ENCODE measurements around the gene SDC4.

DNA sequence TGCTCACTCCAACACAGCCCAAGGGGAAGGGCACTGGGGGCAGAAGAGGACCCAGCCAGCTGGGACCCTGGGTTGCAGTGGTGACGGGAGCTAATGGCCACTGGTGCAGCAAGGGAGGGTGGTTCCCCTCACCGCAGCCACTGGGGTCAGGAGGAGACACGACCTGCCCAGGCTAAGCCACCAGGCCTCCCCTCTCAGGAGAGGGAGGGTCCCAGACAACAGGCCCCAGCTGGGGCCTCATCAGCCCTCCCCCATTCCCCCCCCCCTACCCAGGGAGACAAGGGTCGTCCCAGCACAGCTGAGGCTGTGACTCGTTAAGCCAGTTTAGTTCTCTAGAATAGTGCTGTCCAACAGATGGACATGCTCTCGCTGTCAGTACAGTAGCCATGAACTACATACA lies 22.9 kb downstream of the SDC4 start:
- TF ChIP-seq, protein P1, sequence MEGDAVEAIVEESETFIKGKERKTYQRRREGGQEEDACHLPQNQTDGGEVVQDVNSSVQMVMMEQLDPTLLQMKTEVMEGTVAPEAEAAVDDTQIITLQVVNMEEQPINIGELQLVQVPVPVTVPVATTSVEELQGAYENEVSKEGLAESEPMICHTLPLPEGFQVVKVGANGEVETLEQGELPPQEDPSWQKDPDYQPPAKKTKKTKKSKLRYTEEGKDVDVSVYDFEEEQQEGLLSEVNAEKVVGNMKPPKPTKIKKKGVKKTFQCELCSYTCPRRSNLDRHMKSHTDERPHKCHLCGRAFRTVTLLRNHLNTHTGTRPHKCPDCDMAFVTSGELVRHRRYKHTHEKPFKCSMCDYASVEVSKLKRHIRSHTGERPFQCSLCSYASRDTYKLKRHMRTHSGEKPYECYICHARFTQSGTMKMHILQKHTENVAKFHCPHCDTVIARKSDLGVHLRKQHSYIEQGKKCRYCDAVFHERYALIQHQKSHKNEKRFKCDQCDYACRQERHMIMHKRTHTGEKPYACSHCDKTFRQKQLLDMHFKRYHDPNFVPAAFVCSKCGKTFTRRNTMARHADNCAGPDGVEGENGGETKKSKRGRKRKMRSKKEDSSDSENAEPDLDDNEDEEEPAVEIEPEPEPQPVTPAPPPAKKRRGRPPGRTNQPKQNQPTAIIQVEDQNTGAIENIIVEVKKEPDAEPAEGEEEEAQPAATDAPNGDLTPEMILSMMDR (IDR thresholded peaks at IDR 0.05 in 2 of 3, conservative IDR thresholded peaks at IDR 0.05 in 1 of 3; ENCODE audit: insufficient read depth in 2 of 3, low read depth in 1 of 3, low read length in 3 of 3): no peak
- no peak for TF ChIP-seq POLR2A (conservative IDR thresholded peaks at IDR 0.05)
- TF ChIP-seq ZBTB1 (CRISPR knock-in tag; IDR thresholded peaks at IDR 0.05; ENCODE audit: borderline replicate concordance, low read depth): no peak
- TF ChIP-seq, protein P2, sequence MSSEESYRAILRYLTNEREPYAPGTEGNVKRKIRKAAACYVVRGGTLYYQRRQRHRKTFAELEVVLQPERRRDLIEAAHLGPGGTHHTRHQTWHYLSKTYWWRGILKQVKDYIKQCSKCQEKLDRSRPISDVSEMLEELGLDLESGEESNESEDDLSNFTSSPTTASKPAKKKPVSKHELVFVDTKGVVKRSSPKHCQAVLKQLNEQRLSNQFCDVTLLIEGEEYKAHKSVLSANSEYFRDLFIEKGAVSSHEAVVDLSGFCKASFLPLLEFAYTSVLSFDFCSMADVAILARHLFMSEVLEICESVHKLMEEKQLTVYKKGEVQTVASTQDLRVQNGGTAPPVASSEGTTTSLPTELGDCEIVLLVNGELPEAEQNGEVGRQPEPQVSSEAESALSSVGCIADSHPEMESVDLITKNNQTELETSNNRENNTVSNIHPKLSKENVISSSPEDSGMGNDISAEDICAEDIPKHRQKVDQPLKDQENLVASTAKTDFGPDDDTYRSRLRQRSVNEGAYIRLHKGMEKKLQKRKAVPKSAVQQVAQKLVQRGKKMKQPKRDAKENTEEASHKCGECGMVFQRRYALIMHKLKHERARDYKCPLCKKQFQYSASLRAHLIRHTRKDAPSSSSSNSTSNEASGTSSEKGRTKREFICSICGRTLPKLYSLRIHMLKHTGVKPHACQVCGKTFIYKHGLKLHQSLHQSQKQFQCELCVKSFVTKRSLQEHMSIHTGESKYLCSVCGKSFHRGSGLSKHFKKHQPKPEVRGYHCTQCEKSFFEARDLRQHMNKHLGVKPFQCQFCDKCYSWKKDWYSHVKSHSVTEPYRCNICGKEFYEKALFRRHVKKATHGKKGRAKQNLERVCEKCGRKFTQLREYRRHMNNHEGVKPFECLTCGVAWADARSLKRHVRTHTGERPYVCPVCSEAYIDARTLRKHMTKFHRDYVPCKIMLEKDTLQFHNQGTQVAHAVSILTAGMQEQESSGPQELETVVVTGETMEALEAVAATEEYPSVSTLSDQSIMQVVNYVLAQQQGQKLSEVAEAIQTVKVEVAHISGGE (CRISPR knock-in tag; IDR thresholded peaks at IDR 0.05): no peak
- no peak for TF ChIP-seq GATA2 (CRISPR knock-in tag; IDR thresholded peaks at IDR 0.05)
- no peak for TF ChIP-seq ELF1 (tag; IDR thresholded peaks at IDR 0.05)
- no peak for TF ChIP-seq KDM1A (IDR thresholded peaks at IDR 0.05)
- TF ChIP-seq NR2C2 (CRISPR knock-in tag; IDR thresholded peaks at IDR 0.05): no peak
- no peak for TF ChIP-seq NR2C2 (tag; IDR thresholded peaks at IDR 0.05)
- TF ChIP-seq SMC3 (conservative IDR thresholded peaks at IDR 0.05; ENCODE audit: insufficient read depth, low read depth, low read length): no peak

Measured in K562 (cell line).